Pancreas (tissue), 10 donors: ENCODE results near the gene HOXC12. TPM values are rescaled to one million over a fixed set of nuclear protein-coding genes. Genes with fewer than 3 reads are reported as not detected.

Source experiments
- ATAC-seq, 4 donors: fragments of 200-7000 bp; cut with Tn5 transposase; one replicate each; pipeline versions ENCODE4 v1.8.0 to v1.9.1; 2020; ENCODE audit warnings: mild to moderate bottlenecking in 4 of 4, moderate library complexity in 4 of 4
- DNase-seq, 6 donors: peaks; one replicate each; pipeline ENCODE4 v3.0.0-alpha.2; 2020
- FAIRE-seq: peaks from 2 replicates; lab custom pipeline; 2012; peaks lifted over from hg19 to GRCh38; lab: Jason Lieb, UNC
- H3K27ac ChIP-seq, 4 donors: fragments of 200-600 bp; sonication (generic); 1 replicate in 3 of 4; 2 replicates in 1 of 4; pipeline versions ENCODE4 v1.5.0 to v1.8.0; 2020
- H3K27me3 ChIP-seq, 4 donors: fragments of 200-600 bp; one replicate each; pipeline ENCODE4 v1.8.0; 2021
- H3K36me3 ChIP-seq, 3 donors: fragments of 200-600 bp; sonication (generic) in 1 of 3; one replicate each; pipeline versions ENCODE4 v1.5.0 to v1.8.0; 2020 to 2021
- H3K4me1 ChIP-seq, 3 donors: fragments of 200-600 bp; one replicate each; pipeline ENCODE4 v1.8.0; 2021
- H3K4me3 ChIP-seq, 4 donors: fragments of 200-600 bp; sonication (generic) in 2 of 4; one replicate each; pipeline versions ENCODE4 v1.5.0 to v1.8.0; 2020 to 2021
- H3K9me3 ChIP-seq, 4 donors: fragments of 200-600 bp; one replicate each; pipeline ENCODE4 v1.8.0; 2021
- WGBS, 2 donors: extraction: QIAGEN DNeasy Blood & Tissue Kit; methylation state at CpG; one replicate each; pipeline ENCODE4 v1.1.7; 2013; 5-methylcytosine and 5-hydroxymethylcytosine counted together
- intact Hi-C, 3 donors: fragments of 100-400 bp; cut with DNase I; formaldehyde crosslinking; loops; one replicate each; pipeline versions ENCODE4 v1.11.1 to v1.14.2; 2022
- polyA plus RNA-seq, 2 donors: library from polyadenylated mRNA; stranded (reverse); fragments of 200-250 nt; gene quantifications; one replicate each; pipeline ENCODE4 v1.2.3, GENCODE V29; 2013
- total RNA-seq, 6 donors: library from RNA; stranded (reverse); fragmentation: NEBNext Ultra II Directional in 4 of 6; extraction: Animal tissue kit (Norgen Biotek cat#: 25700) in 4 of 6; gene quantifications; one replicate each; pipeline versions ENCODE4 v1.2.1 to v1.2.4, GENCODE V29; 2021 to 2023
- TF ChIP-seq, protein P1 (sequence below), 4 donors: fragments of 200-600 bp; sonication (generic) in 3 of 4; IDR thresholded peaks; one replicate each; pipeline versions ENCODE4 v1.5.0 to v1.8.0; 2021; ENCODE audit warnings: antibody characterized with exemption in 4 of 4
- donor health status: healthy with polysubstance abuse.
- donor health status: DM: no; HTN: no; CAD: no; lungs with moderate emphysema.
- donor health status: DM: no; HTN: no; CAD: no.
- donor health status: control.
- donor health status: control.
- donor health status: Bipolar disorder and iron deficiency.
- donor health status: DM: yes; HTN: yes; CAD: no.
- donor health status: DM: no; HTN: no; CAD: no.
- donor health status: DM: no; HTN: no; CAD: no.
- donor health status: DM: yes; HTN: yes; CAD: no.

HOXC12 gene
- total and polyA plus RNA-seq, 8 donors = not detected

DNA sequence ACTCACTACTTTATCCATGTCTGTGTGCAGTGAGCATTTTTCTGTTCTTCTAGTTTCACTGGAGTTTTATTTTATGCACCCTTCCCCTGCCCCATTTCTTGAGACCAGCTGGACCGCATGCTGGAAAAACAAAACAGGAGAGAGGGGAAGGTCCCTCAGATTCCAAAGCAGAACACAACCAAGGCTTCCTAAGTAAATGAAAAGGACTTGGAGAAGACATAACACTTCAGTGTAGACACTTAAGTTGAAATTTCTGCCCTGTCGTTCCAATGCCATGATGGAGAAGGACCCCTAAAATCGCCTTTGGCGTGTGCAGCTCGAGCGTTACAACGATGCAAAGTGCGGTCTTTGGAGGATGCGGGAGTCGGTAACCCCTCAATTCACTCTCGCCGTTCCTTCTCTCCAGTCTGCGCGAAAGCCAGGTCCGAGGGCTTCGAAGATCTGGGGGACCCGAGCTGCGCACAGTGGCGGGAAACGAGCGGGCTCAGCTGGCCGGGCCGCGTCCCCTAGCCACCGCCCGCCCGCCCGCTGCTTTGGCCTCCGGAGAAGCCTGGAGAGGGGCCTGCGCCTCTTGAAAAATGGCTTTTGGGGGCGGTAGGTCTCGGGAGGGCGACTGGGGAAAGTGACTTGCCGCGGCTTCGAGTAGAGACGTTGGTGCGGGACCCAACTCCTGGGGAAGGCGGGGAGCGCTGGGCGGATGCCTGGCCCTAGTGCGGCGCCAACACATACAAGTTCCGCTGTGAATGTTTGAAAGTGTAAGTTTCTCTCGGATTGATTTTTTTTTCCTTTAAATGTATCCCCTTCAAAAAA, 27.3 kb upstream of the HOXC12 start:
- TF ChIP-seq, protein P1, sequence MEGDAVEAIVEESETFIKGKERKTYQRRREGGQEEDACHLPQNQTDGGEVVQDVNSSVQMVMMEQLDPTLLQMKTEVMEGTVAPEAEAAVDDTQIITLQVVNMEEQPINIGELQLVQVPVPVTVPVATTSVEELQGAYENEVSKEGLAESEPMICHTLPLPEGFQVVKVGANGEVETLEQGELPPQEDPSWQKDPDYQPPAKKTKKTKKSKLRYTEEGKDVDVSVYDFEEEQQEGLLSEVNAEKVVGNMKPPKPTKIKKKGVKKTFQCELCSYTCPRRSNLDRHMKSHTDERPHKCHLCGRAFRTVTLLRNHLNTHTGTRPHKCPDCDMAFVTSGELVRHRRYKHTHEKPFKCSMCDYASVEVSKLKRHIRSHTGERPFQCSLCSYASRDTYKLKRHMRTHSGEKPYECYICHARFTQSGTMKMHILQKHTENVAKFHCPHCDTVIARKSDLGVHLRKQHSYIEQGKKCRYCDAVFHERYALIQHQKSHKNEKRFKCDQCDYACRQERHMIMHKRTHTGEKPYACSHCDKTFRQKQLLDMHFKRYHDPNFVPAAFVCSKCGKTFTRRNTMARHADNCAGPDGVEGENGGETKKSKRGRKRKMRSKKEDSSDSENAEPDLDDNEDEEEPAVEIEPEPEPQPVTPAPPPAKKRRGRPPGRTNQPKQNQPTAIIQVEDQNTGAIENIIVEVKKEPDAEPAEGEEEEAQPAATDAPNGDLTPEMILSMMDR (IDR thresholded peaks at IDR 0.05) = no peak
- Histone ChIP-seq H3K9me3 (no peaks in the 10 kb centered on the region), H3K27me3 (peaks cover 3 to 77% (median 11%) of the 10 kb centered on the region in 4 donors), H3K4me1 (no peaks in the 10 kb centered on the region), H3K36me3 (no peaks in the 10 kb centered on the region), H3K27ac (no peak overlapping the region), H3K4me3 (no peak overlapping the region)
- no peak for FAIRE-seq
- DNase-seq = no peak
- no peak for ATAC-seq
- 7 to 9% methylated on average over 44 to 45 of the region's 45 CpGs for WGBS, 2 donors
- intact Hi-C loops = no loop called here

DNA sequence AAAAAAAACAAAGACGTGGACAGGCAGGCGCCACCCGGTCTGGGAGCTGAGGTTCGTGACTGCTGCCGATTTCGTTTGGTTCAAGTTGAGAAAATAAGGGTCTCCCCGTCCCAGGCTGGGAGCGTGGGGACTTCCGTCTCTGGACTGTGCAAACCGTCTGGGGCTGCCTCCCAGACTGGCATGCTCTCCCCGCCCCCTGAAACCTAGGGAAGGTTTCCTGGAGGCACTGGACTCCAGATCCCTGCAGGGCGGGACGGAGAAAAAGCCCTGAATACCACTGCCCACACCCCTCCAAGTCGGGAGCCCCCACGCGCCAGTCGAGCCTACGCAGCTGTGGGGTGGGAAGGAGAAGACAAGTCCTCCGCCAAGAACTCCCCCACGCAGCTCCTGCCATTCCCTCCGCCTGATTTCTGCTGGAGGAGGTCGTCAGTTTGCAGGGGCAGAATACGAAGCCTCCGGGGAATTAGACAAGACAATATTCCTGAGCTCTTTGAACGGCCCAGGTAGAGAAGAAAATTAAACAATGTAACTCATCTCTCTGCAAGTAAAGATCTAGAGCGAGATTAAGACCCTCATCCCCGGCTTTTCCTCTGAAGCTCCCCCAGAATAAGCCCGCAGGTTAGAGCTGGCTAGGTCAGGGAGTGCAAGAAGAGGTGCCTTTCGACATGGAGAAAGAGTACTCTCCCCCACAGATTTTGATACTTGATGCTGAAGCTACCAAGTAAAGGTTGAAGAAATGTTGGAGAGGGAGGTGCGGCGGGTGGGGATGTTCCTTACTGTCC, 26.5 kb upstream of the HOXC12 start:
- DNase-seq (no peak), FAIRE-seq (no peak), ATAC-seq (no peak)
- Histone ChIP-seq H3K4me3 (no peak overlapping the region), H3K27me3 (peaks cover 3 to 77% (median 12%) of the 10 kb centered on the region in 4 donors), H3K4me1 (no peaks in the 10 kb centered on the region), H3K9me3 (no peaks in the 10 kb centered on the region), H3K36me3 (no peaks in the 10 kb centered on the region), H3K27ac (no peak overlapping the region)
- WGBS, 2 donors = 8% methylated on average over 31 of the region's 31 CpGs
- TF ChIP-seq, protein P1 (IDR thresholded peaks at IDR 0.05) = no peak
- intact Hi-C loops = no loop called here

DNA sequence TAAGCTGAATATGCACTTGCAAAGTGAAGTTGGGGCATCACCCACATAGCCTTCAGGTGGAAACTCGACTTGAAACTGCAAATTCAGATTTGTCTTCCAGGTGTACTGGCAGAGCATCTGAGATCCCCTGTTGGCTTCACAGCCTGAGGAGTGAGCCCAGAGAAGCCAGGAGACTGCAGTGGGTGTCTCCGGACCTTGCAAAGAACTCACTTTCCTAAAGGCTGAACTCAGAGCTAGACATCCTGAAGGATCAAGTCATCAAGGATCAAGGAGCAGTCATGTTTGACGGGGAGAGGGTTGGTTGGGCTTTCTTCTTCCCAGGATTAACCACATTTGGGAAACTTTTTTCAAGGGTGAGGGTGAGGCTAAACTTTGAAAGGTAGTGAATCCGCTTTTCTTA, 25.2 kb upstream of the HOXC12 start:
- Histone ChIP-seq H3K9me3 (no peaks in the 10 kb centered on the region), H3K4me1 (no peaks in the 10 kb centered on the region), H3K27me3 (peaks cover 3 to 78% (median 13%) of the 10 kb centered on the region in 4 donors), H3K4me3 (no peak overlapping the region), H3K27ac (no peak overlapping the region), H3K36me3 (no peaks in the 10 kb centered on the region)
- DNase-seq (no peak), FAIRE-seq (no peak), ATAC-seq (no peak)
- WGBS, 2 donors = 15 to 25% methylated on average over 4 of the region's 4 CpGs
- TF ChIP-seq, protein P1 (IDR thresholded peaks at IDR 0.05) = no peak
- intact Hi-C loops = no loop called here

DNA sequence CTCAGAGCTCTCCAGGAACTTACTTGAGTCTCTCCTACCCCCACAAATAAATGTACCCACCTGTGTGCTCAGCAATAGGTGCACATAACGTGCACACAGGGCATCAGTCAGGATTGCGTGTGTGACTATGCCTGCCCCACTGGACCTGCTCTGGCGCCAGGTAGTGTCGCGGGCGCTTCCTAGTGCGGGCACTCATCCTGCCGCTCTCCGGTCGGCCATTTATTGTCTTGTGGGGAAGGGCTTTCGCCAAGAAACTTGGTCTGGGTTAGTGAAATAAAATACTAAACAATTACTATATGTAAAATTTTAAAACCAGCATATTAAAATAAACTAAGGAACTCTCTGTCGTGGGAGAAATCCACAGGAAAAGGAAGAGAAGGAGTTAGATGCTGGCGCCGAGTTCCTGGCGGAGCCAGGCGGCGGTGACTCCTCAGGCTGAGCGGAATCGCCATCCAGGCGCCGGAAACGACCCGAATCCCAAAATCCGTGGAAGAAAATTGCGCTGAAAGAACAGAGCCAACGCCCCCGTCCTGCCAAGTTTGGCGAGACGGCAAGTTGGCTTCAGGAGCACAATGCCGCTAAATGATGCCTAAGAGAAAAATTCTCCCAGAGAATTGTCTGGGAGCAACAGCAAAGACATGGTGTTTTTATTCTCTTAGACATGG, 24.0 kb upstream of the HOXC12 start:
- DNase-seq (no peak), FAIRE-seq (no peak), ATAC-seq (no peak)
- WGBS, 2 donors = 6 to 7% methylated on average over 30 of the region's 30 CpGs
- no peak overlapping the region for H3K27ac ChIP-seq
- no peaks in the 10 kb centered on the region for H3K9me3 ChIP-seq
- H3K27me3 ChIP-seq = peaks cover 3 to 79% (median 13%) of the 10 kb centered on the region in 4 donors
- H3K36me3 ChIP-seq = no peaks in the 10 kb centered on the region
- H3K4me1 ChIP-seq = no peaks in the 10 kb centered on the region
- TF ChIP-seq, protein P1 (IDR thresholded peaks at IDR 0.05) = no peak
- intact Hi-C loops = no loop called here
- H3K4me3 ChIP-seq = no peak overlapping the region
